Measurements from ENCODE around the gene ABI3BP.

GRCh38 chr3:100912976-100913545 lies 80.2 kb downstream of the ABI3BP start:
- TF ChIP-seq, protein P1, sequence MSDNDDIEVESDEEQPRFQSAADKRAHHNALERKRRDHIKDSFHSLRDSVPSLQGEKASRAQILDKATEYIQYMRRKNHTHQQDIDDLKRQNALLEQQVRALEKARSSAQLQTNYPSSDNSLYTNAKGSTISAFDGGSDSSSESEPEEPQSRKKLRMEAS (IDR thresholded peaks at IDR 0.05; ENCODE audit: low read depth), result no peak
- TF ChIP-seq TAF1 (IDR thresholded peaks at IDR 0.05; ENCODE audit: borderline replicate concordance, low read depth, low read length) (no peak), POLR2AphosphoS5 (IDR thresholded peaks at IDR 0.05; ENCODE audit: low read depth, low read length) (no peak), SIN3A (IDR thresholded peaks at IDR 0.05; ENCODE audit: borderline replicate concordance, low read depth, low read length) (no peak), CTCF (IDR thresholded peaks at IDR 0.05) (no peak), JUND (IDR thresholded peaks at IDR 0.05) (no peak), TCF12 (IDR thresholded peaks at IDR 0.05) (no peak), CHD2 (IDR thresholded peaks at IDR 0.05; ENCODE audit: low read length, partially characterized antibody) (no peak), FOXM1 (IDR thresholded peaks at IDR 0.05; ENCODE audit: low read depth) (no peak), SMC3 (IDR thresholded peaks at IDR 0.05; ENCODE audit: low read depth, low read length) (no peak), RAD21 (IDR thresholded peaks at IDR 0.05; ENCODE audit: low read length) (no peak), EZH2phosphoT487 (IDR thresholded peaks at IDR 0.05; ENCODE audit: borderline replicate concordance, low read depth) (no peak)
